Measurements from ENCODE around the gene CNTN4. TPM values are rescaled to one million over a fixed set of nuclear protein-coding genes. Genes with fewer than 3 reads are reported as not detected.

CNTN4 gene
- total RNA-seq, 6 experiments from 2014 or later: 1.5 to 3.9 (median 1.7) TPM

GRCh38 chr3:2218375-2218774 is 119.7 kb downstream of the CNTN4 start:
- Histone ChIP-seq H3K4me1 (no peaks in the 10 kb centered on the region), H3K4me3 (no peak overlapping the region), H3K27ac (no peak overlapping the region), H3K36me3 (no peaks in the 10 kb centered on the region), H3K27me3 (no peaks in the 10 kb centered on the region), H3K9me3 (no peaks in the 10 kb centered on the region)
- intact Hi-C loops (cut with DNase I): no loop called here
- 49% methylated on average over 3 of the region's 4 CpGs for WGBS (ENCODE audit: insufficient coverage, low coverage, low lambda C conversion rate, missing lambda C conversion rate)
- no peak for DNase-seq
- no peak for ATAC-seq
- no peak for TF ChIP-seq CTCF (IDR thresholded peaks at IDR 0.05)
- no peak for TF ChIP-seq POLR2A (IDR thresholded peaks at IDR 0.05)

GRCh38 chr3:2218816-2219215 is 120.2 kb downstream of the CNTN4 start:
- ATAC-seq: no peak
- TF ChIP-seq POLR2A (IDR thresholded peaks at IDR 0.05): no peak
- no peak for TF ChIP-seq CTCF (IDR thresholded peaks at IDR 0.05)
- Histone ChIP-seq H3K27ac (no peak overlapping the region), H3K4me3 (no peak overlapping the region), H3K36me3 (no peaks in the 10 kb centered on the region), H3K27me3 (no peaks in the 10 kb centered on the region), H3K4me1 (no peaks in the 10 kb centered on the region), H3K9me3 (no peaks in the 10 kb centered on the region)
- intact Hi-C loops (cut with DNase I): no loop called here
- 53% methylated on average over 2 of the region's 2 CpGs for WGBS (ENCODE audit: insufficient coverage, low coverage, low lambda C conversion rate, missing lambda C conversion rate)
- DNase-seq: no peak

- no peak for ATAC-seq
- H3K27me3 ChIP-seq: no peaks in the 10 kb centered on the region
- TF ChIP-seq CTCF (IDR thresholded peaks at IDR 0.05) (no peak), POLR2A (IDR thresholded peaks at IDR 0.05) (no peak)
- DNase-seq: no peak
- no peak overlapping the region for H3K4me3 ChIP-seq
- WGBS (ENCODE audit: insufficient coverage, low coverage, low lambda C conversion rate, missing lambda C conversion rate): 35% methylated on average over 4 of the region's 4 CpGs
- no peaks in the 10 kb centered on the region for H3K4me1 ChIP-seq
- intact Hi-C loops (cut with DNase I): no loop called here
- no peaks in the 10 kb centered on the region for H3K36me3 ChIP-seq
- no peaks in the 10 kb centered on the region for H3K9me3 ChIP-seq
- H3K27ac ChIP-seq: no peak overlapping the region
These were observed 137.5 kb downstream of the CNTN4 start for GRCh38 chr3:2236203-2236602.

GRCh38 chr3:2244137-2244536 is 145.5 kb downstream of the CNTN4 start:
- intact Hi-C loops (cut with DNase I): no loop called here
- no peak for ATAC-seq
- Histone ChIP-seq H3K27me3 (no peaks in the 10 kb centered on the region), H3K36me3 (no peaks in the 10 kb centered on the region), H3K9me3 (no peaks in the 10 kb centered on the region), H3K4me1 (no peaks in the 10 kb centered on the region), H3K4me3 (no peak overlapping the region), H3K27ac (no peak overlapping the region)
- TF ChIP-seq CTCF (IDR thresholded peaks at IDR 0.05) (no peak), POLR2A (IDR thresholded peaks at IDR 0.05) (no peak)
- no peak for DNase-seq

Data from right lobe of liver (tissue), 6 donors.